Neural cell (in vitro differentiated cells): ENCODE results near the gene RFX3. TPM values are rescaled to one million over a fixed set of nuclear protein-coding genes. Genes with fewer than 3 reads are reported as not detected.

Experiments
- H2AFZ ChIP-seq: fragments of 200-600, 300-800 bp; sonication (generic), shearing (Covaris generic); 2 replicates; pipeline ENCODE4 v1.6.0; 2014; ENCODE audit warnings: low read depth, mild to moderate bottlenecking, antibody characterized with exemption, low read length, moderate library complexity
- H3F3A ChIP-seq: fragments of 200-600 bp; shearing (Covaris generic); 2 replicates; pipeline ENCODE4 v1.6.1; 2016; ENCODE audit warnings: mild to moderate bottlenecking, moderate library complexity, mixed read lengths, antibody characterized with exemption, low read length; ENCODE audit not compliant: insufficient read depth, poor library complexity, severe bottlenecking
- H3K27ac ChIP-seq: fragments of 200-600, 300-800 bp; sonication (generic), shearing (Covaris generic); 2 replicates; pipeline ENCODE4 v1.5.1; 2014; ENCODE audit warnings: mild to moderate bottlenecking, low read length, moderate library complexity
- H3K27me3 ChIP-seq: fragments of 300-800, 200-600 bp; sonication (generic), shearing (Covaris generic); 2 replicates; pipeline ENCODE4 v1.6.0; 2014; ENCODE audit warnings: mild to moderate bottlenecking, low read depth, low read length, moderate library complexity; ENCODE audit not compliant: insufficient read depth
- H3K36me3 ChIP-seq: fragments of 300-800, 200-600 bp; sonication (generic), shearing (Covaris generic); 2 replicates; pipeline ENCODE4 v1.5.1; 2014; ENCODE audit warnings: mild to moderate bottlenecking, antibody characterized with exemption, low read length, moderate library complexity; ENCODE audit not compliant: insufficient read depth
- H3K4me2 ChIP-seq: fragments of 300-800, 200-600 bp; sonication (generic), shearing (Covaris generic); 2 replicates; pipeline ENCODE4 v1.6.0; 2014; ENCODE audit warnings: mild to moderate bottlenecking, low read length
- H3K4me3 ChIP-seq: fragments of 300-800, 200-600 bp; sonication (generic), shearing (Covaris generic); 2 replicates; pipeline ENCODE4 v1.5.1; 2014; ENCODE audit warnings: mild to moderate bottlenecking, low read length, moderate library complexity
- H3K79me2 ChIP-seq: fragments of 200-600 bp; shearing (Covaris generic); replicated peaks from 2 replicates; pipeline ENCODE4 v1.6.0; 2014; ENCODE audit warnings: mild to moderate bottlenecking, low read length, moderate library complexity; ENCODE audit not compliant: insufficient read depth
- H3K9ac ChIP-seq: fragments of 300-800, 200-600 bp; sonication (generic), shearing (Covaris generic); 2 replicates; pipeline ENCODE4 v1.6.1; 2016; ENCODE audit warnings: mild to moderate bottlenecking, low read length, mixed read lengths
- H3K9me2 ChIP-seq: fragments of 200-600 bp; shearing (Covaris generic); 2 replicates; pipeline ENCODE4 v1.6.1; 2016; ENCODE audit warnings: mild to moderate bottlenecking, low read length, mixed read lengths; ENCODE audit not compliant: insufficient read depth
- H3K9me3 ChIP-seq: fragments of 200-600, 300-800 bp; sonication (generic), shearing (Covaris generic); 2 replicates; pipeline ENCODE4 v1.6.1; 2016; ENCODE audit warnings: mild to moderate bottlenecking, mixed run types, low read length, moderate library complexity, mixed read lengths
- H4K20me1 ChIP-seq: fragments of 200-600 bp; shearing (Covaris generic); 2 replicates; pipeline ENCODE4 v1.6.1; 2016; ENCODE audit warnings: mild to moderate bottlenecking, mixed run types; ENCODE audit not compliant: insufficient read depth
- EP300 ChIP-seq: fragments of 450-650 bp; conservative IDR thresholded peaks from 2 replicates; pipeline ENCODE4 v1.6.1; 2014; ENCODE audit warnings: antibody characterized with exemption, mild to moderate bottlenecking, moderate library complexity; ENCODE audit not compliant: poor library complexity, severe bottlenecking
- EZH2 ChIP-seq: fragments of 200-600, 300-800 bp; shearing (Covaris generic), sonication (generic); IDR thresholded peaks from 2 replicates; pipeline ENCODE4 v1.6.1; 2014; ENCODE audit warnings: antibody characterized with exemption, low read length, borderline replicate concordance, mild to moderate bottlenecking; ENCODE audit not compliant: insufficient read depth, poor library complexity, severe bottlenecking
- MXI1 ChIP-seq: fragments of 450-650 bp; conservative IDR thresholded peaks from 2 replicates; pipeline ENCODE4 v1.6.1; 2014; ENCODE audit warnings: antibody characterized with exemption, mild to moderate bottlenecking; ENCODE audit not compliant: poor library complexity, severe bottlenecking
- POLR2AphosphoS5 ChIP-seq: IDR thresholded peaks from 2 replicates; pipeline ENCODE4 v1.6.1; 2012
- RAD21 ChIP-seq: fragments of 450-650 bp; conservative IDR thresholded peaks from 2 replicates; pipeline ENCODE4 v1.6.1; 2014; ENCODE audit warnings: antibody characterized with exemption, mild to moderate bottlenecking, moderate library complexity
- REST ChIP-seq: IDR thresholded peaks from 2 replicates; pipeline ENCODE4 v1.6.1; 2012; ENCODE audit warnings: borderline replicate concordance
- SMC3 ChIP-seq: fragments of 450-650 bp; conservative IDR thresholded peaks from 2 replicates; pipeline ENCODE4 v1.6.1; 2014; ENCODE audit warnings: antibody characterized with exemption, mild to moderate bottlenecking, moderate library complexity; ENCODE audit not compliant: poor library complexity
- TAF1 ChIP-seq: IDR thresholded peaks from 2 replicates; pipeline ENCODE4 v1.6.1; 2012; ENCODE audit warnings: low read depth
- polyA plus RNA-seq: library from polyadenylated mRNA; depleted of rRNA; stranded (reverse); fragments of >200 nt; gene quantifications from 2 replicates; pipeline ENCODE4 v1.2.3, GENCODE V29; 2014
- TF ChIP-seq, protein P1 (sequence below): fragments of 450-650 bp; IDR thresholded peaks from 2 replicates; pipeline ENCODE4 v1.5.1; 2014; ENCODE audit warnings: antibody characterized with exemption, mild to moderate bottlenecking, moderate library complexity; ENCODE audit not compliant: poor library complexity, severe bottlenecking

The RFX3 gene
- polyA plus RNA-seq, 1 donor from 2014 or later: 27.6 TPM

DNA sequence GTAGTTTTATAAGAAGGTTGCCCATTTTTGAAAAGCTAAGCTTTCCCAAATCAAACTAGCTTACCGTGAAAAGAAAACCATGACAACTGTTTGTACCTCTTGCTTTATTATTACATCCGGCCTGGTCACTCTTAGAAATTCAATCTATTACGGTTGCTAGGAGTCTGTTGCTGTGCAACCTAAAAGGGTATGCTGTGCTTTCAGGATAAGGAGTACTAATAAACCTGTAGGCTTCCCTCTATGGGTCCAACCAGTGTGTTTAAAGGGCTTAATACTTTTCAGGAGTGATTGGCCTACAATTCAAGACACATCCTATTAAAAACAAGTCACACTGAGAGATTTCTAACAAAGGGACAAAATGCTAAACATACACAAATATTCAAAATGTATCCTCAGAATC lies 27.1 kb downstream of the RFX3 start:
- H3K9me3 ChIP-seq: no peaks in the 10 kb centered on the region
- peaks cover 59% of the 10 kb centered on the region for H3K79me2 ChIP-seq
- H3K9ac ChIP-seq: no peak overlapping the region
- H3F3A ChIP-seq: no peaks in the 10 kb centered on the region
- no peaks in the 10 kb centered on the region for H3K36me3 ChIP-seq
- H2AFZ ChIP-seq: no peak overlapping the region
- H4K20me1 ChIP-seq: no peaks in the 10 kb centered on the region
- no peak overlapping the region for H3K27ac ChIP-seq
- H3K4me2 ChIP-seq: peak overlapping the region; percentile 12
- TF ChIP-seq POLR2AphosphoS5: no peak
- no peaks in the 10 kb centered on the region for H3K9me2 ChIP-seq
- peak overlapping the region; percentile 8 for H3K4me3 ChIP-seq
- no peaks in the 10 kb centered on the region for H3K27me3 ChIP-seq

DNA sequence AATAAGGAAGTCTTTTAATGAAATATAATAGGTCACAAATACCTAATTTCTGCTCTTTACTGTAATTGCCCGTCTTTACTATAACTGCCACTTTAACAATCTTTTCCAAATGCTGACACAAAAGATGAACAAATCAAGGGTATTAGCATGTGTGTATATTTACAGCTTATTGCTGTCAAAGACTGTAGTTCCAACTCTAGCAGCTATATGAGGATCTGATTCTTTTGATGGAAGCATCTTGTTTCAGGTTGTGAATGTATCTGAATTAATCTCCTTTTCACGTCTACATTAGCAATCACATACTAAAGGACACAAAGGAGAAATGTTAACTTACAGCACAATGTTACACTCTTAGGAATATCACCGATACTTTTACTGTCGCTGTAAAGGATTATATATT lies 27.9 kb downstream of the RFX3 start:
- peak overlapping the region; percentile 8 for H3K4me3 ChIP-seq
- H4K20me1 ChIP-seq: no peaks in the 10 kb centered on the region
- H3K9me2 ChIP-seq: no peaks in the 10 kb centered on the region
- H3K36me3 ChIP-seq: no peaks in the 10 kb centered on the region
- no peaks in the 10 kb centered on the region for H3K27me3 ChIP-seq
- peaks cover 60% of the 10 kb centered on the region for H3K79me2 ChIP-seq
- no peak overlapping the region for H2AFZ ChIP-seq
- TF ChIP-seq EP300: no peak
- TF ChIP-seq MXI1: no peak
- TF ChIP-seq, protein P1, sequence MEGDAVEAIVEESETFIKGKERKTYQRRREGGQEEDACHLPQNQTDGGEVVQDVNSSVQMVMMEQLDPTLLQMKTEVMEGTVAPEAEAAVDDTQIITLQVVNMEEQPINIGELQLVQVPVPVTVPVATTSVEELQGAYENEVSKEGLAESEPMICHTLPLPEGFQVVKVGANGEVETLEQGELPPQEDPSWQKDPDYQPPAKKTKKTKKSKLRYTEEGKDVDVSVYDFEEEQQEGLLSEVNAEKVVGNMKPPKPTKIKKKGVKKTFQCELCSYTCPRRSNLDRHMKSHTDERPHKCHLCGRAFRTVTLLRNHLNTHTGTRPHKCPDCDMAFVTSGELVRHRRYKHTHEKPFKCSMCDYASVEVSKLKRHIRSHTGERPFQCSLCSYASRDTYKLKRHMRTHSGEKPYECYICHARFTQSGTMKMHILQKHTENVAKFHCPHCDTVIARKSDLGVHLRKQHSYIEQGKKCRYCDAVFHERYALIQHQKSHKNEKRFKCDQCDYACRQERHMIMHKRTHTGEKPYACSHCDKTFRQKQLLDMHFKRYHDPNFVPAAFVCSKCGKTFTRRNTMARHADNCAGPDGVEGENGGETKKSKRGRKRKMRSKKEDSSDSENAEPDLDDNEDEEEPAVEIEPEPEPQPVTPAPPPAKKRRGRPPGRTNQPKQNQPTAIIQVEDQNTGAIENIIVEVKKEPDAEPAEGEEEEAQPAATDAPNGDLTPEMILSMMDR: no peak
- TF ChIP-seq REST: no peak
- no peak for TF ChIP-seq RAD21
- H3K27ac ChIP-seq: no peak overlapping the region
- no peak overlapping the region for H3K9ac ChIP-seq
- no peak overlapping the region for H3K4me2 ChIP-seq
- no peaks in the 10 kb centered on the region for H3F3A ChIP-seq
- H3K9me3 ChIP-seq: no peaks in the 10 kb centered on the region

- Histone ChIP-seq H3K4me3 (peak overlapping the region; percentile 8), H2AFZ (no peak overlapping the region), H3K4me2 (no peak overlapping the region), H3K9ac (no peak overlapping the region), H4K20me1 (no peaks in the 10 kb centered on the region), H3K27ac (no peak overlapping the region), H3K9me2 (no peaks in the 10 kb centered on the region), H3F3A (no peaks in the 10 kb centered on the region), H3K36me3 (no peaks in the 10 kb centered on the region), H3K9me3 (no peaks in the 10 kb centered on the region), H3K27me3 (no peaks in the 10 kb centered on the region), H3K79me2 (peaks cover 65% of the 10 kb centered on the region)
- TF ChIP-seq, protein P1: no peak
- TF ChIP-seq EP300: no peak
- no peak for TF ChIP-seq REST
- no peak for TF ChIP-seq MXI1
- no peak for TF ChIP-seq SMC3
- no peak for TF ChIP-seq POLR2AphosphoS5
- TF ChIP-seq RAD21: no peak
- TF ChIP-seq EZH2: no peak
- no peak for TF ChIP-seq TAF1
These were observed 28.4 kb downstream of the RFX3 start for GRCh38 chr9:3497401-3497800.
